ENCODE results near the gene CTXND2. TPM values are rescaled to one million over a fixed set of nuclear protein-coding genes. Genes with fewer than 3 reads are reported as not detected.
"Not testable (repeated sequence)": the region's sequence is repeated elsewhere in the genome, so short reads cannot be mapped to it uniquely, and the experiment has no call there.

CTXND2 gene
- not detected for total RNA-seq
- not detected for polyA plus RNA-seq (ENCODE audit: insufficient read depth, low read depth, low replicate concordance)
- long read RNA-seq, donor 1: 0 reads
- long read RNA-seq, donor 2: 0 reads
- long read RNA-seq, donor 3: 0 reads
- long read RNA-seq, donor 4, partial matches to known transcripts: 0 of 1 reads
- long read RNA-seq, donor 4, other reads (novel, unspliced or antisense): 0 of 1 reads
- long read RNA-seq, donor 5: 0 reads
- long read RNA-seq, donor 6, partial matches to known transcripts: 0 of 1 reads
- long read RNA-seq, donor 6, other reads (novel, unspliced or antisense): 0 of 1 reads
- long read RNA-seq, donor 7: 0 reads
- long read RNA-seq, donor 8: 0 reads
- long read RNA-seq, donor 9: 0 reads
- long read RNA-seq, donor 10: 0 reads

- TF ChIP-seq, protein P1, sequence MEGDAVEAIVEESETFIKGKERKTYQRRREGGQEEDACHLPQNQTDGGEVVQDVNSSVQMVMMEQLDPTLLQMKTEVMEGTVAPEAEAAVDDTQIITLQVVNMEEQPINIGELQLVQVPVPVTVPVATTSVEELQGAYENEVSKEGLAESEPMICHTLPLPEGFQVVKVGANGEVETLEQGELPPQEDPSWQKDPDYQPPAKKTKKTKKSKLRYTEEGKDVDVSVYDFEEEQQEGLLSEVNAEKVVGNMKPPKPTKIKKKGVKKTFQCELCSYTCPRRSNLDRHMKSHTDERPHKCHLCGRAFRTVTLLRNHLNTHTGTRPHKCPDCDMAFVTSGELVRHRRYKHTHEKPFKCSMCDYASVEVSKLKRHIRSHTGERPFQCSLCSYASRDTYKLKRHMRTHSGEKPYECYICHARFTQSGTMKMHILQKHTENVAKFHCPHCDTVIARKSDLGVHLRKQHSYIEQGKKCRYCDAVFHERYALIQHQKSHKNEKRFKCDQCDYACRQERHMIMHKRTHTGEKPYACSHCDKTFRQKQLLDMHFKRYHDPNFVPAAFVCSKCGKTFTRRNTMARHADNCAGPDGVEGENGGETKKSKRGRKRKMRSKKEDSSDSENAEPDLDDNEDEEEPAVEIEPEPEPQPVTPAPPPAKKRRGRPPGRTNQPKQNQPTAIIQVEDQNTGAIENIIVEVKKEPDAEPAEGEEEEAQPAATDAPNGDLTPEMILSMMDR (IDR thresholded peaks at IDR 0.05; ENCODE audit: borderline replicate concordance, extremely low read depth, insufficient read depth): no peak
- intact Hi-C loops (cut with DNase I): no loop called here
- Histone ChIP-seq H3K9ac (ENCODE audit: low read length in 3 of 3) (no peak within 1 kb of the TSS), H3K4me1 (ENCODE audit: control insufficient read depth in 2 of 3, insufficient read depth in 2 of 3, low read depth in 1 of 3, low read length in 3 of 3) (no peaks in the 10 kb centered on the region), H3K27ac (ENCODE audit: low read depth in 2 of 2, low read length in 2 of 2) (no peak within 1 kb of the TSS), H3K9me3 (ENCODE audit: control insufficient read depth in 2 of 3, insufficient read depth in 1 of 3, low read length in 3 of 3) (no peaks in the 10 kb centered on the region), H3K36me3 (ENCODE audit: control insufficient read depth in 2 of 3, insufficient read depth in 3 of 3, low read length in 3 of 3) (no peaks in the 10 kb centered on the region), H3K27me3 (ENCODE audit: control insufficient read depth, insufficient read depth, low read length) (no peaks in the 10 kb centered on the region), H3K4me3 (ENCODE audit: low read length in 3 of 3) (no peak within 1 kb of the TSS)
- no peak for FAIRE-seq
- peak in 3 of 5 donors; percentile 17 to 56 (median 48) for DNase-seq
Measured at GRCh38 chr1:150887018-150887417, at the start of gene CTXND2. Gene CTXND2 (plus strand): TSS chr1:150887136. CDS start chr1:150912315, 25,179 bp downstream.

DNA sequence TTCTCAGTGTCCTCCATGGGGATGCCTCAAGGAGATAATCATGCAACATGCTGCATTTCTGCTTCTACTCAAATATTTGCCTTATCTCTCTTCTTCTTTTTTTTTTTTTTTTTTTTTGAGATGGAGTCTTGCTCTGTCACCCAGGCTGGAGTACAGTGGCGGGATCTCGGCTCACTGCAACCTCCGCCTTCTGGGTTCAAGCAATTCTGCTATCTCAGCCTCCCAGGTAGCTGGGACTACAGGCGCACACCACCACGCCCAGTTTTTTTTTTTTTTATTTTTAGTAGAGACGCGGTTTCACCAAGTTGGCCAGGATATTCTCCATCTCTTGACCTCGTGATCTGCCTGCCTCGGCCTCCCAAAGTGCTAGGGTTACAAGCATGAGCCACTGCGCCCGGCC is 46.1 kb upstream of the CTXND2 start:
- H3K4me1 ChIP-seq (ENCODE audit: control insufficient read depth in 2 of 3, insufficient read depth in 2 of 3, low read depth in 1 of 3, low read length in 3 of 3); FAIRE-seq; H3K9ac ChIP-seq (ENCODE audit: low read length in 3 of 3); H3K9me3 ChIP-seq (ENCODE audit: control insufficient read depth in 2 of 3, insufficient read depth in 1 of 3, low read length in 3 of 3); H3K27ac ChIP-seq (ENCODE audit: low read depth in 2 of 2, low read length in 2 of 2); H3K27me3 ChIP-seq (ENCODE audit: control insufficient read depth, insufficient read depth, low read length); DNase-seq; H3K4me3 ChIP-seq (ENCODE audit: low read length in 3 of 3); intact Hi-C loops (cut with DNase I): not testable (repeated sequence)
- H3K36me3 ChIP-seq (ENCODE audit: control insufficient read depth in 2 of 3, insufficient read depth in 3 of 3, low read length in 3 of 3): peaks cover 3 to 24% (median 5%) of the 10 kb centered on the region in 3 donors

GRCh38 chr1:150841626-150842025 is 45.3 kb upstream of the CTXND2 start:
- Histone ChIP-seq H3K4me1 (ENCODE audit: control insufficient read depth in 2 of 3, insufficient read depth in 2 of 3, low read depth in 1 of 3, low read length in 3 of 3) (no peaks in the 10 kb centered on the region), H3K9me3 (ENCODE audit: control insufficient read depth in 2 of 3, insufficient read depth in 1 of 3, low read length in 3 of 3) (no peaks in the 10 kb centered on the region), H3K4me3 (ENCODE audit: low read length in 3 of 3) (no peak overlapping the region), H3K36me3 (ENCODE audit: control insufficient read depth in 2 of 3, insufficient read depth in 3 of 3, low read length in 3 of 3) (peaks cover 0 to 23% (median 2%) of the 10 kb centered on the region in 3 donors), H3K27ac (ENCODE audit: low read depth in 2 of 2, low read length in 2 of 2) (no peak overlapping the region), H3K9ac (ENCODE audit: low read length in 3 of 3) (no peak overlapping the region), H3K27me3 (ENCODE audit: control insufficient read depth, insufficient read depth, low read length) (no peaks in the 10 kb centered on the region)
- DNase-seq (no peak), FAIRE-seq (no peak)
- intact Hi-C loops (cut with DNase I): no loop called here
- TF ChIP-seq, protein P1 (IDR thresholded peaks at IDR 0.05; ENCODE audit: borderline replicate concordance, extremely low read depth, insufficient read depth): no peak

GRCh38 chr1:150842343-150842742 is 44.6 kb upstream of the CTXND2 start:
- H3K36me3 ChIP-seq (ENCODE audit: control insufficient read depth in 2 of 3, insufficient read depth in 3 of 3, low read length in 3 of 3): peaks cover 0 to 19% (median 2%) of the 10 kb centered on the region in 3 donors
- H3K4me1 ChIP-seq (ENCODE audit: control insufficient read depth in 2 of 3, insufficient read depth in 2 of 3, low read depth in 1 of 3, low read length in 3 of 3): no peaks in the 10 kb centered on the region
- TF ChIP-seq, protein P1 (IDR thresholded peaks at IDR 0.05; ENCODE audit: borderline replicate concordance, extremely low read depth, insufficient read depth): no peak
- H3K4me3 ChIP-seq (ENCODE audit: low read length in 3 of 3): no peak overlapping the region
- H3K27ac ChIP-seq (ENCODE audit: low read depth in 2 of 2, low read length in 2 of 2): no peak overlapping the region
- FAIRE-seq (no peak), DNase-seq (no peak)
- H3K9ac ChIP-seq (ENCODE audit: low read length in 3 of 3): no peak overlapping the region
- intact Hi-C loops (cut with DNase I): no loop called here
- H3K9me3 ChIP-seq (ENCODE audit: control insufficient read depth in 2 of 3, insufficient read depth in 1 of 3, low read length in 3 of 3): no peaks in the 10 kb centered on the region
- H3K27me3 ChIP-seq (ENCODE audit: control insufficient read depth, insufficient read depth, low read length): no peaks in the 10 kb centered on the region

Measured in kidney (tissue), 22 donors.